Upper lobe of right lung (tissue), 1 donor: ENCODE data around the gene HSPBAP1. TPM values are rescaled to one million over a fixed set of nuclear protein-coding genes. Genes with fewer than 3 reads are reported as not detected.

Source experiments
- ATAC-seq: fragments of 200-7000 bp; cut with Tn5 transposase; one replicate; pipeline ENCODE4 v1.9.1; 2020; ENCODE audit warnings: mild to moderate bottlenecking, moderate library complexity
- DNase-seq: peaks from one replicate; pipeline ENCODE4 v3.0.0-alpha.2; 2020
- H3K27ac ChIP-seq: fragments of 200-600 bp; one replicate; pipeline ENCODE4 v1.8.0; 2022
- H3K27me3 ChIP-seq: fragments of 200-600 bp; one replicate; pipeline ENCODE4 v1.8.0; 2022; ENCODE audit warnings: mild to moderate bottlenecking
- H3K36me3 ChIP-seq: fragments of 200-600 bp; one replicate; pipeline ENCODE4 v1.8.0; 2022
- H3K4me1 ChIP-seq: fragments of 200-600 bp; one replicate; pipeline ENCODE4 v1.8.0; 2022
- H3K4me3 ChIP-seq: fragments of 200-600 bp; one replicate; pipeline ENCODE4 v1.8.0; 2022; ENCODE audit warnings: mild to moderate bottlenecking
- H3K9me3 ChIP-seq: fragments of 200-600 bp; one replicate; pipeline ENCODE4 v1.8.0; 2022
- CTCF ChIP-seq: fragments of 200-600 bp; IDR thresholded peaks from one replicate; pipeline ENCODE4 v1.8.0; 2022; ENCODE audit warnings: antibody characterized with exemption
- intact Hi-C: fragments of 100-400 bp; cut with DNase I; formaldehyde crosslinking; loops from one replicate; pipeline ENCODE4 v1.11.0; 2022
- total RNA-seq: library from RNA; stranded (reverse); fragmentation: NEBNext Ultra II Directional; extraction: Animal tissue kit (Norgen Biotek cat#: 25700); gene quantifications from one replicate; pipeline ENCODE4 v1.2.1, GENCODE V29; 2021
- donor health status: DM: no; HTN: yes; CAD: no; lungs with severe emphysema.

Gene HSPBAP1
- total RNA-seq, 1 donor from 2014 or later: 15.1 TPM

GRCh38 chr3:122766430-122766829, 27.2 kb downstream of the HSPBAP1 start:
- no peak for TF ChIP-seq CTCF
- peaks cover 5% of the 10 kb centered on the region for H3K4me1 ChIP-seq
- no peaks in the 10 kb centered on the region for H3K27me3 ChIP-seq
- no peaks in the 10 kb centered on the region for H3K9me3 ChIP-seq
- ATAC-seq (no peak), DNase-seq (no peak)
- intact Hi-C loops: no loop called here
- H3K36me3 ChIP-seq: peaks cover 5% of the 10 kb centered on the region
- no peak overlapping the region for H3K27ac ChIP-seq
- H3K4me3 ChIP-seq: no peak overlapping the region

- DNase-seq (no peak), ATAC-seq (peak; percentile 75)
- intact Hi-C loops: no loop called here
- Histone ChIP-seq H3K4me1 (peaks cover 24% of the 10 kb centered on the region), H3K9me3 (no peaks in the 10 kb centered on the region), H3K36me3 (peaks cover 16% of the 10 kb centered on the region), H3K27ac (no peak overlapping the region), H3K4me3 (no peak overlapping the region), H3K27me3 (no peaks in the 10 kb centered on the region)
- TF ChIP-seq CTCF: no peak
These were observed 33.0 kb downstream of the HSPBAP1 start for GRCh38 chr3:122760453-122761271.

- Histone ChIP-seq H3K27me3 (no peaks in the 10 kb centered on the region), H3K4me3 (no peak overlapping the region), H3K27ac (no peak overlapping the region), H3K9me3 (no peaks in the 10 kb centered on the region), H3K4me1 (peaks cover 24% of the 10 kb centered on the region), H3K36me3 (peaks cover 26% of the 10 kb centered on the region)
- intact Hi-C loops: no loop called here
- ATAC-seq (peak; percentile 70), DNase-seq (no peak)
- no peak for TF ChIP-seq CTCF
These were observed 34.6 kb downstream of the HSPBAP1 start for GRCh38 chr3:122758877-122759560.

- DNase-seq (no peak), ATAC-seq (no peak)
- peaks cover 34% of the 10 kb centered on the region for H3K36me3 ChIP-seq
- no peak overlapping the region for H3K4me3 ChIP-seq
- intact Hi-C loops: no loop called here
- peaks cover 14% of the 10 kb centered on the region for H3K4me1 ChIP-seq
- H3K9me3 ChIP-seq: no peaks in the 10 kb centered on the region
- H3K27me3 ChIP-seq: no peaks in the 10 kb centered on the region
- TF ChIP-seq CTCF: no peak
- no peak overlapping the region for H3K27ac ChIP-seq
These were observed 38.1 kb downstream of the HSPBAP1 start for GRCh38 chr3:122755491-122755890.

- Histone ChIP-seq H3K4me3 (no peak overlapping the region), H3K36me3 (peaks cover 34% of the 10 kb centered on the region), H3K4me1 (peaks cover 8% of the 10 kb centered on the region), H3K27ac (no peak overlapping the region), H3K27me3 (no peaks in the 10 kb centered on the region), H3K9me3 (no peaks in the 10 kb centered on the region)
- peak; percentile 92 for ATAC-seq
- DNase-seq: no peak
- peak; percentile 71 for TF ChIP-seq CTCF
- intact Hi-C loops: no loop called here
These were observed 38.7 kb downstream of the HSPBAP1 start for GRCh38 chr3:122754929-122755328.
